ENCODE data around the gene ARFGEF3.

ARFGEF3 gene

DNA sequence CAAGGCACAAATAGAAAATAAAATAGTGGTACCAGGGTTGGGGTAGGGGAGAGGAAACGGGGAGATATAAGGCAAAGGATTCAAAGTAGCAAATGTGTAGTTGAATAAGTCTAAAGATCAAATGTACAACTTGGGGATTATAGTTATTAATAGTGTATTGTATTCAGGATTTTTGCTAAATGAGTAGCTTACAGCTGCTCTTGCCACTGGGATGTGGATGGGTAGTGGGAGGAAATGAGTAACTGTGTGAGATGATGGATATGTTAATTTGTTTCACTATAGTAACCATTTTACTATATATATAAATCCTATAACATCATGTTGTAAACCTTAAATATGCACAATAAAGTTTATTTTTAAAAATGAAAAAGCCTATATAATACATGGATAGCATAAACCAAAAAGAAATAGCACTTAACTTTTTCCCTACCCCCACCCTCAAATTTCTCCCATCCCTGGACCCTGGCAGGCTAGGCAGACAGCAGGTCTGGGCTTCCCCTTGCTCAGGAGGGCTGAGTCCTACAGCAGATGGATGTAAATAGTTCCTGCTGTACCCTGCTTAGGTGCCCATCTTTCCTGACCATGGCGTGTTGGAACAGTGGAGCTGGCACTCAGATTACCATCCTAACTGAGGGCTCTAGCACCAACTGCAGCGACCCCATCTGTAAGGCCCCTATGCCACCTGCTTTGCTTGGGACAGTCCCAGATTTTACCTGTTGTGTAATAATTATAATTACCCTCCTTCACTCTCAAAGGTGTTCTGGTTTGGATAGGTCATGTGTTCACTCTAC, 85.1 kb downstream of the ARFGEF3 start:
- no peak for TF ChIP-seq SIN3A (IDR thresholded peaks at IDR 0.05; ENCODE audit: borderline replicate concordance, insufficient read depth, low read length)
- TF ChIP-seq TAF1 (IDR thresholded peaks at IDR 0.05; ENCODE audit: borderline replicate concordance, insufficient read depth, low read length): no peak
- TF ChIP-seq, protein P1, sequence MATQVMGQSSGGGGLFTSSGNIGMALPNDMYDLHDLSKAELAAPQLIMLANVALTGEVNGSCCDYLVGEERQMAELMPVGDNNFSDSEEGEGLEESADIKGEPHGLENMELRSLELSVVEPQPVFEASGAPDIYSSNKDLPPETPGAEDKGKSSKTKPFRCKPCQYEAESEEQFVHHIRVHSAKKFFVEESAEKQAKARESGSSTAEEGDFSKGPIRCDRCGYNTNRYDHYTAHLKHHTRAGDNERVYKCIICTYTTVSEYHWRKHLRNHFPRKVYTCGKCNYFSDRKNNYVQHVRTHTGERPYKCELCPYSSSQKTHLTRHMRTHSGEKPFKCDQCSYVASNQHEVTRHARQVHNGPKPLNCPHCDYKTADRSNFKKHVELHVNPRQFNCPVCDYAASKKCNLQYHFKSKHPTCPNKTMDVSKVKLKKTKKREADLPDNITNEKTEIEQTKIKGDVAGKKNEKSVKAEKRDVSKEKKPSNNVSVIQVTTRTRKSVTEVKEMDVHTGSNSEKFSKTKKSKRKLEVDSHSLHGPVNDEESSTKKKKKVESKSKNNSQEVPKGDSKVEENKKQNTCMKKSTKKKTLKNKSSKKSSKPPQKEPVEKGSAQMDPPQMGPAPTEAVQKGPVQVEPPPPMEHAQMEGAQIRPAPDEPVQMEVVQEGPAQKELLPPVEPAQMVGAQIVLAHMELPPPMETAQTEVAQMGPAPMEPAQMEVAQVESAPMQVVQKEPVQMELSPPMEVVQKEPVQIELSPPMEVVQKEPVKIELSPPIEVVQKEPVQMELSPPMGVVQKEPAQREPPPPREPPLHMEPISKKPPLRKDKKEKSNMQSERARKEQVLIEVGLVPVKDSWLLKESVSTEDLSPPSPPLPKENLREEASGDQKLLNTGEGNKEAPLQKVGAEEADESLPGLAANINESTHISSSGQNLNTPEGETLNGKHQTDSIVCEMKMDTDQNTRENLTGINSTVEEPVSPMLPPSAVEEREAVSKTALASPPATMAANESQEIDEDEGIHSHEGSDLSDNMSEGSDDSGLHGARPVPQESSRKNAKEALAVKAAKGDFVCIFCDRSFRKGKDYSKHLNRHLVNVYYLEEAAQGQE (IDR thresholded peaks at IDR 0.05; ENCODE audit: insufficient read depth in 1 of 2, low read depth in 2 of 2, low read length in 2 of 2): no peak
- no peak for TF ChIP-seq POLR2AphosphoS5 (IDR thresholded peaks at IDR 0.05; ENCODE audit: low read depth, low read length)
- TF ChIP-seq FOXP2 (optimal IDR thresholded peaks at IDR 0.05; ENCODE audit: borderline replicate concordance, extremely low read depth, extremely low read length, insufficient read depth): no peak

DNA sequence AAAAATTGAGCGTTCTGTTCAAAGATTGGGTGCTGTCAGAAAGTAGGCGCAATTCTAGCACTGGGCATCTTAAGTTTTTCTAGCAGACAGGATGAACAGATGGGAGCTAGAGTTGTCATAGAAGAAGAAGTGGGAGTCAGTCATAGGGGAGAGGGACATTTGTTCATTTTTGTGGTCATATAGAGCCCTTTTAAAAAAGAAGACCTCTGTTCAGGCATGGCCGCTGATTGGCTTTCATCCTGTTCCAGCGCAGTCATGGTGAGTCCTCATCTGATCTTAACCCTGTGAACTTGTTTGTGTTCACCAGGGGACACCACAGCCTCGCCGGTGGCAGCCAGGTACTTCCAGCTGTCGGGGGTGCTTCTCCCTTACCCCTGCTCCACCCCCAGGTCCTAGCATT, 86.3 kb downstream of the ARFGEF3 start:
- TF ChIP-seq, protein P1 (IDR thresholded peaks at IDR 0.05; ENCODE audit: insufficient read depth in 1 of 2, low read depth in 2 of 2, low read length in 2 of 2): no peak
- no peak for TF ChIP-seq SIN3A (IDR thresholded peaks at IDR 0.05; ENCODE audit: borderline replicate concordance, insufficient read depth, low read length)
- no peak for TF ChIP-seq TAF1 (IDR thresholded peaks at IDR 0.05; ENCODE audit: borderline replicate concordance, insufficient read depth, low read length)
- no peak for TF ChIP-seq FOXP2 (optimal IDR thresholded peaks at IDR 0.05; ENCODE audit: borderline replicate concordance, extremely low read depth, extremely low read length, insufficient read depth)
- TF ChIP-seq POLR2AphosphoS5 (IDR thresholded peaks at IDR 0.05; ENCODE audit: low read depth, low read length): no peak

DNA sequence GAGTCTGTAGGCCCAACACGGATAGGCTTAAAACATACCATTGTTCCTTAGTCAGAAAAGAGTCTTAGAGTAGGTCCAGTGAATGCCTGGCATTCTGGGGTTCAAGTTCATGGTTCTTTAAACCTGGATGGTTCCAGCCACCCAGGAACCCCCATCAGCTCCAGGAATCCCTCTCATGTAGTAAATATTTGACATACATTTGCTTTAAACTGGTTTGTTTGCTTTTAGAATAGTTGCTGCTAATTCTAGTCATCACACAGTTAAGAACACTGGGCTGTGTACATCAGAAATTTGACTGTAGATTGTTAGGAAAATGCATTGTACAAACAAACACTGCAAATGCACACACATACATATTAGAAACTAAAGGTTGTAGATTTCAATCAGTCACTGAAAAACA, 87.1 kb downstream of the ARFGEF3 start:
- TF ChIP-seq SIN3A (IDR thresholded peaks at IDR 0.05; ENCODE audit: borderline replicate concordance, insufficient read depth, low read length) (no peak), FOXP2 (optimal IDR thresholded peaks at IDR 0.05; ENCODE audit: borderline replicate concordance, extremely low read depth, extremely low read length, insufficient read depth) (no peak), POLR2AphosphoS5 (IDR thresholded peaks at IDR 0.05; ENCODE audit: low read depth, low read length) (no peak), TAF1 (IDR thresholded peaks at IDR 0.05; ENCODE audit: borderline replicate concordance, insufficient read depth, low read length) (no peak)
- TF ChIP-seq, protein P1 (IDR thresholded peaks at IDR 0.05; ENCODE audit: insufficient read depth in 1 of 2, low read depth in 2 of 2, low read length in 2 of 2): no peak

DNA sequence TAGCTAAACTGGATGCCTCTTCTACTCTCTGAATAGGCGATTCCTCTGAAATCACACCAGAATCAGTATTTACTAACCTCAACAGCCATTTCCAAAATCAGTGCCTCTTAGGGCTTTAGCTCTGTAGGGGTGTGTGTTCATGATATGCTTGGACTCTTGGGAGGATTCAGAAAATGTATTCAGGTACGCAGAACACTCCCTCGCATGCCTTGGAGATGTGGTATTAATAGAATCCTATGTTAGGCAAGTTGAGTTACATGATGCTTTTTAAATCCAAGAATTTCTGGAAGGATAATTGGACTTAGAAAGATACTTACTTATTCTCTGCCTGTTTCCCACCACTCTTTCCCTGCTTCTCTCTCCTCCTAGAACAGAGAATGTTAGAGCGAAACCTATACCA, 88.3 kb downstream of the ARFGEF3 start:
- TF ChIP-seq POLR2AphosphoS5 (IDR thresholded peaks at IDR 0.05; ENCODE audit: low read depth, low read length) (no peak), FOXP2 (optimal IDR thresholded peaks at IDR 0.05; ENCODE audit: borderline replicate concordance, extremely low read depth, extremely low read length, insufficient read depth) (no peak), SIN3A (IDR thresholded peaks at IDR 0.05; ENCODE audit: borderline replicate concordance, insufficient read depth, low read length) (no peak)

DNA sequence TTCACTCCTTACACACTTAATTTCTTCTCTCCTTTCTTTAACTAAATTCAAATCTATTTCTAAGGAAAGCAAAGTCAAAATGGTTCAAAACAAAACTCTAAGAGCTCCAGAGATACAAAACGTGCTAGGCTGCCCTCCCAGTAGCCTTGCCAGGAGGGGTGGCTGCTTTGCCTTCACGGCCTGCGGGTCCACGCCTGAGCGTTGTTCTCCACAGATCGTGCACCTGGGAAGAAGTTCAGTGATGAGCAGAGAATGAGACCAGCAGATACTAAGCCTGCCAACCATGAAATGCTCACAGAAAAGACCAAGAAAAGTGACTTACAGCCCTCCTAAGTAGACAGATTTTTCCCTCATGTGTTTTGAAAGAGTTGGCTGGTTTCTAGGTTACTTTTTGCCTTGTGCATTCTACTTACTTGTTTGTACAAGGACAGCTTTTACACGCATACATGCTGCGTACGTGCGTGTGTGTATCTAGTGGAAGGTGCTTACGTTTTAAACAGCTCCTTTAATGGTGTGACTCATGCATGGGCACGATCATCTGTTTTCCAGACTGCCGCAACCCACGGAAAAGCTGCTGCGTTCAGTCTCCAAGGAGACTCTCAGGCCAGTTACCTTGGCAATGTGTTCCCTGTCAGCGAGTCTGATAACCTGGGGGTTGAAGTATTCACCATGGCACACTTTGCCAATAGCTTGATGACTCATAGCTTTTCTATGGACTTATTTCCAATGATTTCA, 88.9 kb downstream of the ARFGEF3 start:
- no peak for TF ChIP-seq POLR2AphosphoS5 (IDR thresholded peaks at IDR 0.05; ENCODE audit: low read depth, low read length)
- no peak for TF ChIP-seq FOXP2 (optimal IDR thresholded peaks at IDR 0.05; ENCODE audit: borderline replicate concordance, extremely low read depth, extremely low read length, insufficient read depth)
- TF ChIP-seq TAF1 (IDR thresholded peaks at IDR 0.05; ENCODE audit: borderline replicate concordance, insufficient read depth, low read length): no peak
- TF ChIP-seq SIN3A (IDR thresholded peaks at IDR 0.05; ENCODE audit: borderline replicate concordance, insufficient read depth, low read length): no peak
- TF ChIP-seq, protein P1 (IDR thresholded peaks at IDR 0.05; ENCODE audit: insufficient read depth in 1 of 2, low read depth in 2 of 2, low read length in 2 of 2): no peak
